Measurements from ENCODE around the gene U2AF1L4.
A peak's percentile ranks its signal among the peaks of the same experiment; 100 is the strongest.

The U2AF1L4 gene

DNA sequence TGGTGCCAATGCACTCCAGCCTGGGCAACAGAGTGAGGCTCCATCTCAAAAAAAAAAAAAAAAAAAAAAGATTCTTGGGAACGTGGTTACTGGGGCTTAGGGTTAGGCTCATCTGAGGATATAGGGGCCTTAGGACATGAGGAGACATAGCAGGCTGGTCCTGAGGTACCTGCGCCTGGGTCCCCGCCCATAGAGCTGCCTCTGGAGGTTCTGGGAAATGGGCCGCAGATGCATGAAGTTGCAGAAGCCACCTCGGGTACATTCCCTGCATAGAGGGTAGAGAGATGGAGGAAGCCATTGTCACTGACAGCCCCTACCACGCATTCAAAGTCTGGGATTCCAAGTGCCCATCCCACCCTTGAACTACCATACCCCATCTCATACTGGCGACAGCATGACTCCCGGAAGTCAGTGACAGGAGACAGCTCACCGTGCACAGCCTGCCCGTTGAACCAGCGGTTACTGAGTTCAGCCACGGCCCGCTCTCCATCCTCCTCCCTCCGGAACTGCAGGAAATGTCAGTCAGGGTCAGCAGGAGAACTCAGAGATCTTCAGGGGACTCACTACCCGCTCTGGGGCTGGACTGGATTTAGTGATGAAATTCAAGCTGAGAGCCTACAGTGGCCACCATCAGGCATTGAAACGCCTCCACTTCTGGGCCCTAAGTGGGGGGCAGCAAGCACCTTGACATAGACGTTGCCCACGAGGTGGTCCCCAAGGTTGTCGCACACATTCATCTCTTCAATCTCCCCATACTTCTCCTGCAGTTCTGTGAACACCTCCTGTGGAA, 1.4 kb downstream of the U2AF1L4 start:
- FAIRE-seq: no peak
- no peak for DNase-seq (ENCODE audit: extremely low spot score, insufficient read length, low read depth)

DNA sequence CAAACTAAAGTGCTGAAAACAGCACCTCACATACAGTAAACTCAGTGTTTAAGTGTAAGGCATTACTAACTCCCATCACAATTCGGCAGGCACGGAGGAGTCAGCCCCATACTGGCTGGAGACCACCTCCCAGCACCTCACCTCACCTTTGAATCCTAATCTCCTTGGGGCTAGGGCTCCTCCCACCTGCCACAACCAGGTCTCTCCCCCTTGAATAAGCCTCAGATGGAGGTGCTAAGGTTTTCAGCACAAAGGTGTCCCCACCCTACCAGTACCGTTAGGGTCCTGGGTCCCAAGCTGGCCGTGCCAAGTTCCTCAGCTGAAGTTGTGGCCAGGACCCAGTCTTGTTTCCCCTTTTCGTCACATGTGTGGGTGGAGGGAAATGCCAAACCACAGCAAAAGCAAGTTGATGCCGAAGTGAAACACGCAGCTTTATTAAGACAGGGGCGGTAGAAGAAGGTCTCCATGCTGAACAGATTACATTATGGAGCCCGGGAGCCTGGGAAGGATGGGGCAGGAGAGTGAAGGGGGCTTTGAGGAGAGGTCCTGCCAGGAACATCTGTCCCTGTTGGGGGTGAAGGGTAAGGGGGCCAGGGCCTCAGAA, 3.0 kb downstream of the U2AF1L4 start, which contains the start of gene IGFLR1:
IGFLR1 (minus strand) TSS at position 332 of the 604 bp plus-strand sequence. CDS start 1,272 bp downstream, outside the sequence.
- DNase-seq (ENCODE audit: extremely low spot score, insufficient read length, low read depth) (peak; percentile 32), FAIRE-seq (peak; percentile 95)

DNA sequence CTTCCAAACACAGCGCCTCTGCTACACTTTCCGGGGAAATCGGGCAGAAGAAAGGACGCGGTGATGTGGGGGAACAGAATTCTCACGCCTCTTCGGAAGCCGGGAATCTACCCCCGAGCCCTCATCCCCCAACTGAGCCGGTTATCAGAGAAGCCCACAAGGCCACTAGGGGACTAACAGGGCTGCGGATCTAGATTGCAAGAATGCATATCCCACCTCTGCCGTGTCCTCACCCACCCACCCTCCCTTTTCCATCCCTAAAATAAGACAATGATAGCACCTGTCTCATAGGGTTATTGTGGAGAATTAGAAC, 4.1 kb downstream of the U2AF1L4 start:
- DNase-seq (ENCODE audit: extremely low spot score, insufficient read length, low read depth): no peak
- FAIRE-seq: no peak

DNA sequence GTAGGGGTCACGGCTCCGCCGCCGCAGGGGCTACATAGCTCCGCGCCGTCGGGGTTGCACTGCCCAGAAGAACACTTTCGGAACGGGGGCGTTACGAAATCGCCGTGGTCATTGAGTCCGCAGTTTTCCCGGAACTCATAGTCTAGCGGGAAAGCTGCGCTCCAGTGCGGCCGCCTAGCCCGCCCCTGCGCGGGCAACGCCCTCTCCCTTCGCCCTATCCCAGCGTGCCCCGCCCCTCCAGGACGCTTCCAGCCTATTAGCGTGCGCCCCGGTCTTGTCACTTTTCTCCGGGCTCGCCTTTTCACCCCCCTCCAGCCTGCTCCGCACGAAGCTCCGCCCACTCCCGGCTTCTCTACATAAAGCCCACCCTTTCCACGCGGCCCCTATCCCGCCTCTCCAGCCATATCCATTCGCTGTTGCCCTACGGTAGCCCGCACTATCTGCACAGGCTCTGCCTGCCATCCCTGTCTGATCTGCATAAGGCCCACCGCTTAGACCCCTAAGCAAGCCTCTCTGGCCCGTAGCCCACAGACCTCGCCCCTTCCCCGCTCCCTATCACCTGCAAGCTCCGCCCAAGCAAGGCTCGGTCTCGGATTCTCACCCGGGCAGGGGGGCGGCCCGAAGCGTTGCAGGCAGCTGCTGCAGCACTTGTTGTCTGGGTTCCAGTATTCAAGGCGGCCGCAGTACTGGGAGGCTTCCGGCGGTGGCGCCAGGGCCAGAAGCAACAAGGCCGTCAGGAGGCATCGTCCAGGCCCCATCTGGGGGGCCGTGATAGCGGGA, 4.6 kb downstream of the U2AF1L4 start:
- DNase-seq (ENCODE audit: extremely low spot score, insufficient read length, low read depth): peak; percentile 90
- peak; percentile 93 for FAIRE-seq

DNA sequence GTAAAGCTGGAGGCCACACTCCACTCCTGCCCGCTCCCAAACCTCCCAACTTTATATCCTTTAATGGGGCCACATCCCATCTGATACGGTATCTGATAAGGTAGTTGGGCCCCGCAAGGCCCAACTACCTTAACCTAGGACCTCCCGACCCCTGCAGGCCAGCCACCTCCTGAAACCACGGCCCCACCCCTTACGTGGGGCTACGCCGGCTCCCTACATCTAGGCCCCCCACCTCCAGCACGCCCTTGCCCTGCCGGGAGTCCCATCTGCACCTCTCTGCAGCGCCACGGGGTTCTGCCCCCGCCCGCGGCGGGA, 5.2 kb downstream of the U2AF1L4 start:
- FAIRE-seq (no peak), DNase-seq (ENCODE audit: extremely low spot score, insufficient read length, low read depth) (no peak)

DNA sequence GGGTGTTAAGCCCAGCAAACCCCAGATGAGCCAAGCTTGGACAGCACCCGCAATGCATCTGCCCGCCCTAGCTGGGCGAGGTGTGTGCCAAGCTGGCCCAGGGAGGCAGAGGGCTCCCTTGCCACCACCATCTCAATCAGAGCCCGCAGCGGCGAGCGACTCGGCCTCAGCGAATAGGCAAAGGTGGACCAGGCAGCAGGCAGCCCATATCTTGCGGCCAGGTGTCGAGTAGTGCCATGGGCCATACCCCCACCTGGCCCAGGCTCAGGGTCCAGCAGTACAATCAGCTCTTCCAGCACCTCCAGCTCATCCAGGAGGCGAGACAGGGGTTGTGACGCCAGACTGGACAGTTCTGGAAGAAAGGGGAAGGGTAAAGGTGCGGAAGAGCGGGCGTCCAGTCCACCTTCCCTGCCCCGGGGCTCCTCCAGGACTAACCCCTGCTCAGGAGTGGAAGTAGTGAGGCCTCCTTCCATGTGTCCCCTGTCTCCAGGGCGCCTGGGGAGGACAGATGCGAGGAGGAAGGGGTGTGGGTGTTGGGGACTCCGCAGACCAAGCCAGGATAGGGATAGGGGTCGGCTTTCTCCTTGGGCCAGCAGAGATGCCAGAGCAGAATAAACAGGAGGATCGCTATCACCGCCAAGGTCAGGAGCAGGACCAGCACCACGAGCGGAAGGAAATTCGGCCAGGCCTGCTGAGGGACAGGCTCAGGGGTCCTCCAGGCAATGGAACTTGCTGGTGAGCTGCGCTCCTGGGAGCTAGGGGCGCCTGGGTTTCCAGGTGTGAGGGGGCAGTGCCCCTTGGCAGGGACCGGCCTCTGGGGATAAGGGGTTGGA, 5.7 kb downstream of the U2AF1L4 start:
- no peak for DNase-seq (ENCODE audit: extremely low spot score, insufficient read length, low read depth)
- FAIRE-seq: no peak

DNA sequence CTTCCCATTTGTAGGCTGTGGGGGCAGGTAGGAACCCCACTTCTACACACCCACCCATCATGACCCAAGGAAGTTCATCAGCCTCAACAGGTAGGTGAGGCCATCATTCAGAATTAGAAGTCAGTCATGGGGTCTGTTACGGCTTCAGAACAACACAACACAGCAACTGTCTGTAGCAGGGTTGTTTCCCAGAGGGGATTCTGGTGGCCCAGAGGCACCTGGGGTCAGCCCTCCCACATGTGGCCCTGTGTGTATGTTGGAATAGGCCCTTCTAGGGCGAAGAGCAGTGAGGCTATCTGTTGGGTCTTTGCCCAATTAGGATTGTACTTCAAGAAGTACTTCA, 6.4 kb downstream of the U2AF1L4 start:
- FAIRE-seq: no peak
- no peak for DNase-seq (ENCODE audit: extremely low spot score, insufficient read length, low read depth)

DNA sequence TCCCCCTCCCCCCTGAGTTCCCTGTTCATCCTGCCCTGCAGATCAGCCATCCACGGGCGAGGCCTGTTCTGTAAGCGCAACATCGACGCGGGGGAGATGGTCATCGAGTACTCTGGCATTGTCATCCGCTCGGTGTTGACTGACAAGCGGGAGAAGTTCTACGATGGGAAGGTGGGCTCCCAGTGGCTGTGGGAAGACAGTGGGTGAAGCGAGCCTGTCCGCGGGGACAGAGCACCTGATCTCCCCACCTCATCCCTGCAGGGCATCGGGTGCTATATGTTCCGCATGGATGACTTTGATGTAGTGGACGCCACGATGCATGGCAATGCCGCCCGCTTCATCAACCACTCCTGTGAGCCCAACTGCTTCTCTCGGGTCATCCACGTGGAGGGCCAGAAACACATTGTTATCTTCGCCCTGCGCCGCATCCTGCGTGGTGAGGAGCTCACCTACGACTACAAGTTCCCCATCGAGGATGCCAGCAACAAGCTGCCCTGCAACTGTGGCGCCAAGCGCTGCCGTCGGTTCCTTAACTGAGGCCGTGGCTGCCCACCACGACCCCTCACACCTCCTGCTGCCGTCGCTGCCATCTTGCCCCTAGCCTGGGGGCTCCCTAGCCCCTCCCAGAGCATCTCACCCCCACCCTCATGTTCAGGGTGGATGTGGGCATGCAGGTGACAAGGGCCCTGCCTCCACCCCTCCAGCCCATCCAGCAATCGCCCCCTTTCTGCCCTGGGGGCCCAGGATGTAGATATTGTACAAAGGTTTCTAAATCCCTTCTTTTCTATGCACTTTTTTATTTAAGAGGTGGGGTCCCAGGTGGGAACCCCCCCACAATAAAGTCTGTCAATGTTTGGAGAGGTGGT, 7.0 kb downstream of the U2AF1L4 start:
- no peak for FAIRE-seq

DNA sequence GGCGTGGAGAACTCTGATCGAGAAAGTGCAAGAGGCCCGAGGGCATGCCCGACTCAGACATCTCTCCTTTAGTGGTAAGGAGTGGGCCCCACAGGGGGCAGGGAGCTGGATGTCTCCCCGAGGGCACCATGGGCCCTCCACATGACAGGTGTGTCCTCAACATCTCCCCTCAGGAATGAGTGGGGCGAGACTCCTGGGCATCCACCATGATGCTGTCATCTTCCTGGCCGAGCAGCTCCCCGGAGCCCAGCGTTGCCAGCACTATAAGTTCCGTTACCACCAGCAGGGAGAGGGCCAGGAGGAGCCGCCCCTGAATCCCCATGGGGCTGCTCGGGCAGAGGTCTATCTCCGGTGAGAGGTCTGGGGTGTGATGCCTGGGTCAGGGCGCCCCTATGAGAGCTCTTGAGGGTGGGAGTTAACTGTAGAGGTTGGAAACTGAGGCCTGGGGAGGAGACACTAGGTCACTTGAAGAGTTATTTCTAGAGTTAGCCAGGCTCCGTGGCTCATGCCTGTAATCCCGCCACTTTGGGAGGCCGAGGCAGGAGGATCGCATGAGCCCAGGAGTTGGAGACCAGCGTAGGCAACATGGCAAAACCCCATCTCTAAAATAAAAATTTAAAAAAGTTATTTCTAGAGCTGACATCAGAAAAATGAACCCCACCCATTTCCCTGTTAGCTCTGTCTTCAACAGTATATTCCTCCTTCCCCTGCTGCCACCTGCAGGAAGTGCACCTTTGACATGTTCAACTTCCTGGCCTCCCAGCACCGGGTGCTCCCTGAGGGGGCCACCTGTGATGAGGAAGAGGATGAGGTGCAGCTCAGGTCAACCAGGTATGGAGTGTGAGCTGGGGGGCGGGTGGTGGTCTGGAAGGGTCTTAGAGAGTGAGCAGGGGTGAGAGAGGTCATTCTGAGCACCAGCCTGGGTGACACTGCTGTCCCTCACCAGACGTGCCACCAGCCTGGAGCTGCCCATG, 8.0 kb downstream of the U2AF1L4 start:
- DNase-seq (ENCODE audit: extremely low spot score, insufficient read length, low read depth) (no peak), FAIRE-seq (no peak)

More for the DNA sequence above, 7.0 kb downstream of the U2AF1L4 start:
- DNase-seq (ENCODE audit: extremely low spot score, insufficient read length, low read depth): no peak

DNA sequence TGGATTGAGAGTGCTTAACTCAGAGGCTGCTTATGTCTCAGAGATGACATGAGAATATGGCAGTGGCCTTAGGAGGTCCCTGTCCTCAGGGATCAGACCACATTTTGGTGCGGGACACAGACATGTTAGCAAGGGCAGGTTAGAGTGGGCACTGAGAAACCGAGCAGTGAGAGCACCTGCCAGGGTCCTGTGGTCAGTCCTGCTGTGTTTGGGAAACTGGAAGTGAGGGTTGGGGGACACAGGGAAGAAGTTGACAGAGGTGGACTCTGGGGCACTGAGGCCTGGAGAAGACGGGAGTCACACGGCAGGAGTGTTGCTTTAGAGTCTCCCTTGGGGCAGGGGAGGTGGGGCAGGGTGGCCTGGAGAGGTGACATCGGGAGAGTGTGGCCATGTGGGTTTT, 10.3 kb downstream of the U2AF1L4 start:
- DNase-seq (ENCODE audit: extremely low spot score, insufficient read length, low read depth) (no peak), FAIRE-seq (no peak)

DNA sequence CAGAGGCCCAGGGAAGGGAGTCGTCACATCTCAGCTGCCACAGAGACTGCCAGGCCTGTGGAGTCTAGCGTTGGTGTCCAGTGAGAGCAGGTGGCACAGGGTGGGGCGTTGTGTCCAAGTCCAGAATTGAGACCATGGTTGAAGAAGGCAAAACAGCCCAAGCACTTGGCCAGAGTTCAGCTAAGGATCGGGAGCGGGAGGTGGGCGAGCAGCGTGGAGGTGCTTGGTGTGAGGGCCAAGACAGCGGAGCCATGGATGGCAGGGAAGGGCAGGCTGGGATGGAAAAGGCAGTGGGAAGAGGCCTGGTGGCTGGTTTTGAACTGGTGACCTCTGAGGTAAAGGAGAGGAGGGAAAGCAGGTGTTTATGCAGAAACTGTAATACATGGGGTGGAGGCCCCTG, 10.9 kb downstream of the U2AF1L4 start:
- no peak for DNase-seq (ENCODE audit: extremely low spot score, insufficient read length, low read depth)
- FAIRE-seq: no peak

DNA sequence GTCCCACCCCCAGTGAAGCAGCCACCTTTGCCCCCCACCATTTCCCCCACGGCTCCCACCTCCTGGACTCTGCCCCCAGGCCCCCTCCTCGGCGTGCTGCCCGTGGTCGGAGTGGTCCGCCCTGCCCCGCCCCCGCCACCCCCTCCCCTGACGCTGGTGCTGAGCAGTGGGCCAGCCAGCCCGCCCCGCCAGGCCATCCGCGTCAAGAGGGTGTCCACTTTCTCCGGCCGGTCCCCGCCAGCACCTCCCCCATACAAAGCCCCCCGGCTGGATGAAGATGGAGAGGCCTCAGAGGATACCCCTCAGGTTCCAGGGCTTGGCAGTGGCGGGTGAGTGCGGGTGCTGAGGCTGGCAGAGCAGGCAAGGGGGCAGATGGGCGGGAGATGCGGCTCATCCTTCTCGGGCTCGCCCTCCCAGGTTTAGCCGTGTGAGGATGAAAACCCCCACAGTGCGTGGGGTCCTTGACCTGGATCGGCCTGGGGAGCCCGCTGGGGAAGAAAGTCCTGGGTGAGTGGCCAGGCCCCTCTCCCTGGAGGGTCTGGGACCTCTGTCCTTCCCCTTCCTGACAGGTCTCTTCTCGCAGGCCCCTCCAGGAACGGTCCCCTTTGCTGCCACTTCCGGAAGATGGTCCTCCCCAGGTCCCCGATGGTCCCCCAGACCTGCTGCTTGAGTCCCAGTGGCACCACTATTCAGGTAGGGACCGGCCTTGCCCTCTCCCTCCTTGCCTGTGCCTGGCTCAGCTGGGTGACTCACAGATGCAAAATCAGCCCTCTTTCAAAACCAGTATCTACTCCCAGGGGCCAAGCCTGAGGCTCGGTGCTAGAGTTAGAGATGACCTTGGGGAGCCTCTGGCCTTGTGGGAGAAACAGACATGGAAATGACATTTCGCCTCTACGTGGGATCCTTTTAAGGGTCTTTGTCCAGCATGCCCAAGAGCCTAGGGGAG, 11.8 kb downstream of the U2AF1L4 start:
- FAIRE-seq (no peak), DNase-seq (ENCODE audit: extremely low spot score, insufficient read length, low read depth) (no peak)

DNA sequence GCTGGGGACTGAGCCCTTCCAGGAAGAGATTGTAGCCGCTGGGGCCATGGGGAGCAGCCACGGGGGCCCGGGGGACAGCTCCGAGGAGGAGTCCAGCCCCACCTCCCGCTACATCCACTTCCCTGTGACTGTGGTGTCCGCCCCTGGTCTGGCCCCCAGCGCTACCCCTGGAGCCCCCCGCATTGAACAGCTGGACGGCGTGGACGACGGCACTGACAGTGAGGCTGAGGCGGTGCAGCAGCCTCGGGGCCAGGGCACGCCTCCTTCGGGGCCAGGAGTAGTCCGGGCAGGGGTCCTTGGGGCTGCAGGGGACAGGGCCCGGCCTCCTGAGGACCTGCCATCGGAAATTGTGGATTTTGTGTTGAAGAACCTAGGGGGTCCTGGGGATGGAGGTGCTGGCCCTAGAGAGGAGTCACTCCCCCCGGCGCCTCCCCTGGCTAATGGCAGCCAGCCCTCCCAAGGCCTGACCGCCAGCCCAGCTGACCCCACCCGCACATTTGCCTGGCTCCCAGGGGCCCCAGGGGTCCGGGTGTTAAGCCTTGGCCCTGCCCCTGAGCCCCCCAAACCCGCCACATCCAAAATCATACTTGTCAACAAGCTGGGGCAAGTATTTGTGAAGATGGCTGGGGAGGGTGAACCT, 12.6 kb downstream of the U2AF1L4 start:
- FAIRE-seq: no peak
- DNase-seq (ENCODE audit: extremely low spot score, insufficient read length, low read depth): no peak

DNA sequence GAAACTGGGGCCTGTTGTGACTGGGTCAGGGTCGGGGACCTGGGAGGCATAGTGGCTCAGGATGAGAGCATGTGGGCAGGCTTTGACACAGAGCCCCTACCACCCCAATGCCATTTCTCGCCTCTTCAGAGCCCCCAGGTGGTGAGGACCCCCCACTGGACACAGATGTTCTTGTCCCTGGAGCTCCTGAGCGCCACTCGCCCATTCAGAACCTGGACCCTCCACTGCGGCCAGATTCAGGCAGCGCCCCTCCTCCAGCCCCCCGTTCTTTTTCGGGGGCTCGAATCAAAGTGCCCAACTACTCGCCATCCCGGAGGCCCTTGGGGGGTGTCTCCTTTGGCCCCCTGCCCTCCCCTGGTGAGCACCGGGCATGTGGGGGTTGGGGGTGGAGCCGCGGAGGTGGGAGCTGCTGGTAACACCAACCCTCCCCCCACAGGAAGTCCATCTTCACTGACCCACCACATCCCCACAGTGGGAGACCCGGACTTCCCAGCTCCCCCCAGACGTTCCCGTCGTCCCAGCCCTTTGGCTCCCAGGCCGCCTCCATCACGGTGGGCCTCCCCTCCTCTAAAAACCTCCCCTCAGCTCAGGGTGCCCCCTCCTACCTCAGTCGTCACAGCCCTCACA, 13.3 kb downstream of the U2AF1L4 start:
- no peak for DNase-seq (ENCODE audit: extremely low spot score, insufficient read length, low read depth)
- no peak for FAIRE-seq

DNA sequence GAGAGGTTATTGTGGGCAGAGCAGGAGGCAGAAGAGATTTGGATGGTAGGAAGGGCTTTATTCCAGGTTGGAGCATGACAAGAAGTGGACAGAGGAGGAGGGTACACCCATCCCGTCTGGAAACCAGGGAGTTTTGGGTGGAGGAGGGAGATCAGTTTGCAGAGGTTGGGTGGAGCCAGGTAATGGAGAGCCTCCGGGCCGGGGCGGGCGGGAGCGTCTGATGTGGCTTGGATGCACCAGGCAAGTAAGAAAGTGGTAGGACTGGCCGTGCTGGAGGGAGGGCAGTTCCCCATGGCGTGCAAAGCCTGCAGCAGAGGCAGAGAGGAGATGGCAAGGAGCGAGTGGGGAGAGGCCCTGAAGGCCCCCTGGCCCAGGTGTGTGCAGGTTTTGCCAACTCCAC, 13.9 kb downstream of the U2AF1L4 start:
- DNase-seq (ENCODE audit: extremely low spot score, insufficient read length, low read depth): no peak

DNA sequence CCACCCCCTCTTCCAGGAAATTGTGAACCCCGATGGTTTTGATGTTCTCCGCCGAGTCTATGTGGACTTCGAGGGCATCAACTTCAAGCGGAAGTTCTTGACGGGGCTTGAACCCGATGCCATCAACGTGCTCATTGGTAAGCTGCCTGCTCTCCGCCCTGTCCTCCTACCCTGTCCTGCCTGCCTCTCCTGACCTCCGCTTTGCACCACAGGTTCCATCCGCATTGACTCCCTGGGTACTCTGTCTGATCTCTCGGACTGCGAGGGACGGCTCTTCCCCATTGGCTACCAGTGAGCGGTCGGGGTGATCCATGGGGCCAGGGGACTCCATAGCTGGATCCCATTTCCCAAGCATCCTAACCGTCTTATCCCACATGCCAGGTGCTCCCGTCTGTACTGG, 14.9 kb downstream of the U2AF1L4 start:
- DNase-seq (ENCODE audit: extremely low spot score, insufficient read length, low read depth): no peak
- no peak for FAIRE-seq

More for the DNA sequence above, 13.9 kb downstream of the U2AF1L4 start:
- no peak for FAIRE-seq

Data from GM18507 (cell line).